ENCODE results near the gene JAG2. TPM values are rescaled to one million over a fixed set of nuclear protein-coding genes. Genes with fewer than 3 reads are reported as not detected.

The JAG2 gene
- total RNA-seq, 4 donors from 2014 or later = 7.6 to 27.4 (median 11.9) TPM

- TF ChIP-seq CTCF (IDR thresholded peaks at IDR 0.05) (no peak), POLR2A (IDR thresholded peaks at IDR 0.05) (no peak)
- no peak overlapping the region for H3K27ac ChIP-seq
- no peaks in the 10 kb centered on the region for H3K4me1 ChIP-seq
- no peak overlapping the region for H3K4me3 ChIP-seq
- intact Hi-C loops (cut with DNase I; ENCODE audit: low total_unique reads) = no loop called here
- no peaks in the 10 kb centered on the region for H3K9me3 ChIP-seq
- DNase-seq = no peak
- no peaks in the 10 kb centered on the region for H3K27me3 ChIP-seq
- H3K36me3 ChIP-seq = no peaks in the 10 kb centered on the region
Observed at GRCh38 chr14:105150026-105150367, 18.6 kb downstream of the JAG2 start.

DNA sequence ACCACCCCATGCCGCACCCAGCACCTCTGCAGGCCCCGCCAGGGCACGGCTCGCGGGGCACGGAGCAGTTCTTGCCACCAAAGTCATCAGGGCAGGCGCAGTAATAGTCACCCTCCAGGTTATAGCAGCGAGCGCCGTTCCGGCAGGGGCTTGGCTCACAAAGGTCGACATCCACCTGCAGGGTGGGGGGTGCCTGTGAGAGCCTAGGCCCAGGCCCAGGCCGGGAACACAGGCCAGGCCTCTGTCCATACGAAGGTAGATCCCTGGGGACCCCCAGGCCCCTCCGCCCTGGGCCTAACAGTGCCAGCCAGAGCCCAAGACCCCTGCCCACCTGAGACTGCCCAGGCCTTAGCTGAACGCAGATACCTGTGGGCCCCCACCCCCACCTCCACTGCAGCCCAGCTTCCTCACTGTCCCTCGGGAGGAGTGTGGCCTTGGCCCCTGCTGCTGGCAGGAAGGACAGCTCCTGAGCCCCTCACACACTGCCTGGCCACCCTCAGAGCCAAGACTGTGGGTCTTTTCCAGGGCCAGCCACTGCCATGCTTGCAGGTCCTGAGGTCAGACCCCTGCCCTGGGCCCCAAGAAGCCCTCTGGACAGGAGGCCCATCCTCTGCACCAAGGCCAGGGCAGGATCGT lies 19.3 kb downstream of the JAG2 start:
- TF ChIP-seq POLR2A (IDR thresholded peaks at IDR 0.05) (no peak), CTCF (IDR thresholded peaks at IDR 0.05) (no peak)
- DNase-seq = no peak
- Histone ChIP-seq H3K27ac (no peak overlapping the region), H3K36me3 (no peaks in the 10 kb centered on the region), H3K4me1 (no peaks in the 10 kb centered on the region), H3K27me3 (no peaks in the 10 kb centered on the region), H3K4me3 (no peak overlapping the region), H3K9me3 (no peaks in the 10 kb centered on the region)
- intact Hi-C loops (cut with DNase I; ENCODE audit: low total_unique reads) = no loop called here

DNA sequence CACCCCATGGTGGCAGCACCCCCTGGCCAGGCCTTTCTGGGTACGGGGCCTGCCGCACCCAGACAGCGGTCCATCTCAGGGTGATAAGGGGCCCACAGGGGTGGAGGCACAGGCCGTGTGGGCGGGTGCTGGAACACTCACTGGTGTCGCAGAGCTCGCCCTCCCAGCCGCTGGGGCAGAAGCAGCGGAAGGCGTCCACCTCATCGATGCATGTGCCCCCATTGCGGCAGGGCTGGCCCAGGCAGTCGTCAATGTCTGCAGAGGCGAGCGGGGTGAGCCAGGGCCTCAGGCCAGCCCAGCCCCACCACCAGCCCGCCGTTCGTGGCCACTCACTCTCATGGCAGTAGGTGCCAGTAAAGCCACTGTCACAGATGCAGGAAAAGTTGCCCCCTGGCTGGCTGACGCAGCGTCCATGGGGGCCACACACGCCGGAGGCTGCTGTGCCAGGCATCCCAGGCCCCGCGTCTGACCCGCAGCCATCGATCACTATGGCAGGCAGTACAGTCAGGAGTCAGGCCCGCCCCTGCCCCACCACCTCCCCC lies 19.9 kb downstream of the JAG2 start:
- Histone ChIP-seq H3K27me3 (no peaks in the 10 kb centered on the region), H3K9me3 (no peaks in the 10 kb centered on the region), H3K27ac (no peak overlapping the region), H3K36me3 (no peaks in the 10 kb centered on the region), H3K4me3 (no peak overlapping the region), H3K4me1 (no peaks in the 10 kb centered on the region)
- intact Hi-C loops (cut with DNase I; ENCODE audit: low total_unique reads) = no loop called here
- TF ChIP-seq POLR2A (IDR thresholded peaks at IDR 0.05) (no peak), CTCF (IDR thresholded peaks at IDR 0.05) (no peak)
- DNase-seq = no peak

DNA sequence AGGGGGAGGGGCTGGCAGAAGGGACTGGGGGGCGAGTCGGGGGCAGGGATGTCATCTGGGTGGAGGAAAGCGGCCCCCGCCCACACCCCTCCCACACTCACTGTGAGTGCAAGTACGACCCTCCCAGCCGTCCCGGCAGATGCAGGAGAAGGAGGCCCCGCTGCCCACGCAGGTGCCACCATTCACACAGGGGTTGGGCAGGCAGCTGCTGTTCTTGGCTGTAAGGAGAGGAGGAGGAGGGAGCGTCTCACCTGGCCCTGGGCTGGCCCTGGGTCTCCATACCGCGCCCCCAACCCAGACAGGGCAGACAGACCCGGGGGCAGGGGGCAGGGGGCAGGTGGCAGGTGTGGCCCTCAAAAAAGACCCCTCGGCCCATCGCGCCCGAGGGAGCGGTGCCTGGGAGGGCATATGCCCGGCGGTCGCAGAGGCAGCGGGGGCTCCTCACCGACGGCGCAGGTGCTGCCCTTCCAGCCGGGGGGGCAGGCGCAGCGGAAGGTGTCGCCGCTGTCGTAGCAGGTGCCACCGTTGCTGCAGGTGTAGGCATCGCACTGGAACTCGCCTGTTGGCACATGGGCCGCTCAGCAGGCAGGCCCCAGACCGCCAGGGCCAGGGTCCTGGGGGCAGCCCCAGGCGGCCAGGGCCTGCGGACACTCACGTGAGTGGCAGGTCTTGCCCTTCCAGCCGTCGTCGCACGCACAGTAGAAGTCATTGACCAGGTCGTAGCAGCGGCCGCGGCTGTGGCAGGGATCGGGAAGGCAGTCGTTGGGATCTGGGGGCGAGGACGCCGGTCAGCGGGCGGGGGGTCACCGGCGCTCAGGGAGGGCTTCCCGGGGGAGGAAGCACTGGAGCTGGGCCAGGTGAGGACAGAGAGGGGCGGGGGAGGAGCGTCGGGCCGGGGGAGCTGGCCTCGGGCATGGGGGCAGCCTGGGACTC lies 20.6 kb downstream of the JAG2 start:
- TF ChIP-seq CTCF (IDR thresholded peaks at IDR 0.05) = no peak
- TF ChIP-seq POLR2A (IDR thresholded peaks at IDR 0.05) = no peak
- Histone ChIP-seq H3K4me3 (no peak overlapping the region), H3K4me1 (no peaks in the 10 kb centered on the region), H3K27ac (no peak overlapping the region), H3K9me3 (no peaks in the 10 kb centered on the region), H3K27me3 (no peaks in the 10 kb centered on the region), H3K36me3 (no peaks in the 10 kb centered on the region)
- DNase-seq = no peak
- intact Hi-C loops (cut with DNase I; ENCODE audit: low total_unique reads) = no loop called here
